Parathyroid adenoma (tissue), 2 donors: ENCODE data around the gene SMARCD2.

ENCODE experiments used
- H2AFZ ChIP-seq: fragments of 300-600 bp; sonication (generic); one replicate; pipeline ENCODE4 v1.7.0; 2017; ENCODE audit warnings: antibody characterized with exemption, mild to moderate bottlenecking
- H3K27ac ChIP-seq: fragments of 300-600 bp; sonication (generic); one replicate; pipeline ENCODE4 v1.7.0; 2017
- H3K27me3 ChIP-seq: fragments of 300-600 bp; sonication (generic); one replicate; pipeline ENCODE4 v1.7.0; 2017; ENCODE audit warnings: low read length; ENCODE audit not compliant: control insufficient read depth, insufficient read depth
- H3K36me3 ChIP-seq: fragments of 300-600 bp; sonication (generic); one replicate; pipeline ENCODE4 v1.7.0; 2017; ENCODE audit warnings: low read length; ENCODE audit not compliant: control insufficient read depth, insufficient read depth
- H3K4me1 ChIP-seq: fragments of 300-600 bp; sonication (generic); one replicate; pipeline ENCODE4 v1.7.0; 2017; ENCODE audit warnings: control low read depth
- H3K4me2 ChIP-seq: fragments of 300-600 bp; sonication (generic); one replicate; pipeline ENCODE4 v1.7.0; 2017; ENCODE audit warnings: low read length
- H3K4me3 ChIP-seq: fragments of 300-600 bp; sonication (generic); one replicate; pipeline ENCODE4 v1.7.0; 2017; ENCODE audit warnings: low read depth, low read length
- H3K79me2 ChIP-seq: fragments of 300-600 bp; sonication (generic); one replicate; pipeline ENCODE4 v1.7.0; 2017; ENCODE audit warnings: control low read depth
- H3K9ac ChIP-seq: fragments of 300-600 bp; sonication (generic); one replicate; pipeline ENCODE4 v1.7.0; 2017; ENCODE audit warnings: mild to moderate bottlenecking
- H3K9me3 ChIP-seq: fragments of 300-600 bp; sonication (generic); one replicate; pipeline ENCODE4 v1.7.0; 2017; ENCODE audit warnings: low read length; ENCODE audit not compliant: control insufficient read depth
- TF ChIP-seq, protein P1 (sequence below): fragments of 300-600 bp; sonication (generic); IDR thresholded peaks from one replicate; pipeline ENCODE4 v1.7.0; 2017; ENCODE audit warnings: antibody characterized with exemption, mild to moderate bottlenecking
- donor health status: primary hyperparathyroidism.

The SMARCD2 gene

DNA sequence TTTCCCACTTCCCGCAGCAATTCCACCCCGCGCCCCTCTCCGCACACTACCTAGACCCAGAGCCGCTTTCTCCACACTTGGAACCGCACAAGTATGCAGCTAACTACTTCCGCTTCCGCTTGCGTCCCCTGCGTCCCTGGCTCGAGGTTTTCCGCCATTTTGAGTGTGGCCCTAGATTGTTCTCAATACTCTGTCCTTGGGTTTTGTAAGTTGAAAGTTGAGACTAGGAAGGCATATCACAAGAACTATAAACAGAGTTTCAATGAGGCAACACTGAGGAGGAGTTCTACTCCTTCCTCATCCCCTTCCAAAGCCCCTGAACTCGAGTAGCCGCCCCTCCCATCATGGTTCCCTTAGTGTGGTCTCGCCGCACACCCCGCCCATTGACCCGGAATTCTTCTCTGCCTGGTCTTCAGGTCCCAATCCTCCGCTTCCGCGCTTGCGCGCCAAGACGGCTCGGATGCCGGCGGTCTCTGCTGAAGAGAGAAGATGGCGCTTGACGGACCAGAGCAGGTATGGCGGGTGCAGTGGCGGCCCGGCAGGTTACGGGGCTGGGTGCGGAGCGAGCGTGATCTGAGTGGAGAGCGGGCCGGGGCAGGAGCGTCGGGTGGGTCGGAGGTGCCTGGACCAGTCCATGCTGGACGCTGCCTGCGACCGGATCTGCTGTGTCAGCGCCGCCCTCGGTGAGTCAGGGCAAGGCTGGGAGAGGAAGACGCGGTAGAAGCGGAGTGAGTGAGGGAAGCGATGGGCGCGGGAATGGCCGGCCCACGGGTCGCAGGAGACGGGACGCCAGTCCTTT lies 15.3 kb downstream of the SMARCD2 start, which contains the start of the genes FTSJ3 and PSMC5:
TSS of gene FTSJ3 (minus strand) at position 662 of the 799 bp plus-strand sequence. CDS start 761 bp downstream, outside the sequence.
TSS of gene PSMC5 (plus strand) at position 430 of the 799 bp plus-strand sequence. CDS start at position 490, 60 bp downstream.
- peaks cover 19% of the 10 kb centered on the region for H3K4me1 ChIP-seq
- H3K9ac ChIP-seq = peak within 1 kb of the TSS; percentile 51
- H3K36me3 ChIP-seq = no peaks in the 10 kb centered on the region
- peak within 1 kb of the TSS; percentile 97 for H3K27ac ChIP-seq
- TF ChIP-seq, protein P1, sequence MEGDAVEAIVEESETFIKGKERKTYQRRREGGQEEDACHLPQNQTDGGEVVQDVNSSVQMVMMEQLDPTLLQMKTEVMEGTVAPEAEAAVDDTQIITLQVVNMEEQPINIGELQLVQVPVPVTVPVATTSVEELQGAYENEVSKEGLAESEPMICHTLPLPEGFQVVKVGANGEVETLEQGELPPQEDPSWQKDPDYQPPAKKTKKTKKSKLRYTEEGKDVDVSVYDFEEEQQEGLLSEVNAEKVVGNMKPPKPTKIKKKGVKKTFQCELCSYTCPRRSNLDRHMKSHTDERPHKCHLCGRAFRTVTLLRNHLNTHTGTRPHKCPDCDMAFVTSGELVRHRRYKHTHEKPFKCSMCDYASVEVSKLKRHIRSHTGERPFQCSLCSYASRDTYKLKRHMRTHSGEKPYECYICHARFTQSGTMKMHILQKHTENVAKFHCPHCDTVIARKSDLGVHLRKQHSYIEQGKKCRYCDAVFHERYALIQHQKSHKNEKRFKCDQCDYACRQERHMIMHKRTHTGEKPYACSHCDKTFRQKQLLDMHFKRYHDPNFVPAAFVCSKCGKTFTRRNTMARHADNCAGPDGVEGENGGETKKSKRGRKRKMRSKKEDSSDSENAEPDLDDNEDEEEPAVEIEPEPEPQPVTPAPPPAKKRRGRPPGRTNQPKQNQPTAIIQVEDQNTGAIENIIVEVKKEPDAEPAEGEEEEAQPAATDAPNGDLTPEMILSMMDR = peak; percentile 40
- H3K79me2 ChIP-seq = peaks cover 18% of the 10 kb centered on the region
- H3K9me3 ChIP-seq = no peaks in the 10 kb centered on the region
- peak within 1 kb of the TSS; percentile 83 for H2AFZ ChIP-seq
- H3K27me3 ChIP-seq = no peaks in the 10 kb centered on the region
- peak within 1 kb of the TSS; percentile 85 for H3K4me2 ChIP-seq
- peak within 1 kb of the TSS; percentile 98 for H3K4me3 ChIP-seq

DNA sequence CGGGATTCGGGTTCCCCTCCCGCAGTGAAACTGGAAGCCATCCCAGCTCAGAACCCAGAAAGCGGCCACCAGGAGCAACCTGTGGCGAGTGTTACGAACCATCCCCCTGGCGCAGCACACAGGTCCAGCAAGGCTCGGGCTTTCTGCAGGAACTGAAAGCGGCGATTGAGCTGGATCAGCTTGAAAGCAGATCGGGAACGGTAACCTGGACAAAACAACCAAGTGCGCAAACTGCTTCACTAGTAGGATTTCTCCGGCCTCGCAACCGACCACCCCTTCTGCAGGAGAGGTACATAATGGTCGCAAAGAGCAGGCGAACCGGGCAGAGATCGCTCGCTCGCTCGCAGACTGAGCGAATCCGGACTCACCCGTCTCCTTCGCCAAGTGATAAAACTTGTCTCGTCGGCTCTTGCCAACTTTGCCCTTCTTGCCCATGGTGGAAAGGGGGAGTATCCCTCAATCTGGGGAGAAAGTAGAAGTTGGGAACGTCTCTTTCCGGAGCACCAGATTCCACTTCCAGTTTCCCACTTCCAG lies 15.9 kb downstream of the SMARCD2 start:
- Histone ChIP-seq H3K27me3 (no peaks in the 10 kb centered on the region), H3K9ac (no peak overlapping the region), H2AFZ (peak overlapping the region; percentile 83), H3K79me2 (peaks cover 18% of the 10 kb centered on the region), H3K4me3 (peak overlapping the region; percentile 98), H3K9me3 (no peaks in the 10 kb centered on the region), H3K27ac (peak overlapping the region; percentile 97), H3K36me3 (no peaks in the 10 kb centered on the region), H3K4me1 (peaks cover 19% of the 10 kb centered on the region), H3K4me2 (peak overlapping the region; percentile 85)
- TF ChIP-seq, protein P1 = no peak

DNA sequence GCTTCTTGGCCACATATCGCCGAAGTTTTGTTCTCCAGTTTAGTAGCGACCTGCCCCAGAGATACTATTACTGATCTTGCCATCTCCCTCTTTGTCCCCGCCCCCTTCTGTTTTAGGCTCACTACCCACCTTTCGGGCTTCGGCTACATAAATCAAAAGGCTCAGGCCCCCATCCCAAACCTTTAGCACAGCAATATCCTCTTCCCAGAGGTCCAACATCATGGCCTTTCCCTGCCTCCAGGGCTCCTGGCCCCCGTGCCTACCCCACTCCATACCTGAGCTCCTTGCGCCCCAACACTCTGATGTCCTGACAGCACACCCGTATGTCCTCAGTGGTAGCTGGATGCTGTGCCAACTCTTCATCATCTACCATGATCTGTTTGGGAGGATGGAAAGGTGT lies 18.1 kb downstream of the SMARCD2 start:
- Histone ChIP-seq H3K27ac (no peak overlapping the region), H3K4me2 (no peak overlapping the region)

DNA sequence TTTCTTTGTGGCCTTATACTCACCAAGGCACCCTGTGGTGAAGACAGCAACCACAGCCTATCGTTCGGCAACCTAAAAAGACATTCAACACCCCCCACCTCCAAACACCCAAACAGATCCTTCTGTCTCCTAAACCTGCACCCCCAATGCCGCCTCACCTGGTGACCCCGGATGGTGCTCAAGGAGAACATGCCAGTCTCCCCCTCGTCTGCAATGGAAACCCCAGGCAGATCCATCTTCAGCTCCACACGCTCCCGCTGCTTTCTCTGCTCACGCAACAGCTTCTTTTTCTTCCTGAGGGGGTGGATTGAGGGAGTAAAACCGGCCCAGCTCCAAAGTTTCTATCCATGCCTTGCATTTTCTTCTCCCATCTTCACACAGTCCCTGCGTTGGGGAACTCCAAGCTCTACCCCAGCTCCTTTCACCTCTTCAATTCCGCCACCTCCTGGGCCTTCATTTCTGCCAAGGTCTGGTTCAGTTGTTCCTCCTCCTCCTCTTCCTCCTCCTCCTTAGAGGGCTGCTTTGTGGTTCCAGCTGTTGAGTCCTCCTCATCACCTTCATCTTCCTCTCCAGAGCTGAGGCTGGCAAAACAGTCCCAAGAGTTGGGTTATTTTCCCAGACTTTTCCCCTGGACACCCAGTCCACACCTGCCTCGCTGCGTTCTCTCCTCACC lies 18.7 kb downstream of the SMARCD2 start:
- Histone ChIP-seq H3K9me3 (no peaks in the 10 kb centered on the region), H3K36me3 (no peaks in the 10 kb centered on the region), H3K27ac (no peak overlapping the region), H2AFZ (no peak overlapping the region), H3K4me2 (no peak overlapping the region), H3K9ac (no peak overlapping the region), H3K4me1 (peaks cover 8% of the 10 kb centered on the region), H3K27me3 (no peaks in the 10 kb centered on the region), H3K4me3 (no peak overlapping the region), H3K79me2 (peaks cover 14% of the 10 kb centered on the region)
- TF ChIP-seq, protein P1 = no peak

More for the DNA sequence above, 18.1 kb downstream of the SMARCD2 start:
- H2AFZ ChIP-seq = no peak overlapping the region
- H3K79me2 ChIP-seq = peaks cover 14% of the 10 kb centered on the region
- TF ChIP-seq, protein P1 = no peak
- peaks cover 13% of the 10 kb centered on the region for H3K4me1 ChIP-seq
- no peaks in the 10 kb centered on the region for H3K27me3 ChIP-seq
- H3K9me3 ChIP-seq = no peaks in the 10 kb centered on the region
- H3K4me3 ChIP-seq = no peak overlapping the region
- no peak overlapping the region for H3K9ac ChIP-seq
- no peaks in the 10 kb centered on the region for H3K36me3 ChIP-seq
